Osteoblast (primary cell): Measurements from ENCODE around the gene IGSF11. TPM values are rescaled to one million over a fixed set of nuclear protein-coding genes. Genes with fewer than 3 reads are reported as not detected.
"Not testable (repeated sequence)": the region's sequence is repeated elsewhere in the genome, so short reads cannot be mapped to it uniquely, and the experiment has no call there.

Source experiments
- DNase-seq: peaks from one replicate; pipeline ENCODE4 v3.0.0; 2011; ENCODE audit warnings: low spot score, mixed read lengths; ENCODE audit not compliant: insufficient read length; ENCODE audit errors: missing footprints
- H2AFZ ChIP-seq: 2 replicates; pipeline ENCODE4 v1.6.0; 2011; ENCODE audit warnings: mild to moderate bottlenecking, low read length
- H3K27ac ChIP-seq: 2 replicates; pipeline ENCODE4 v1.5.1; 2011; ENCODE audit warnings: mild to moderate bottlenecking, low read depth, low read length, moderate library complexity
- H3K27me3 ChIP-seq: 2 replicates; pipeline ENCODE4 v1.6.0; 2012; ENCODE audit warnings: mild to moderate bottlenecking, control low read depth, inconsistent platforms, low read length, moderate library complexity; ENCODE audit not compliant: insufficient read depth
- H3K36me3 ChIP-seq: 2 replicates; pipeline ENCODE4 v1.5.1; 2011; ENCODE audit warnings: mild to moderate bottlenecking, low read length, control low read depth, moderate library complexity; ENCODE audit not compliant: insufficient read depth
- H3K4me1 ChIP-seq: 2 replicates; pipeline ENCODE4 v1.5.1; 2011; ENCODE audit warnings: mild to moderate bottlenecking, low read length, control low read depth, moderate library complexity; ENCODE audit not compliant: insufficient read depth
- H3K4me2 ChIP-seq: 2 replicates; pipeline ENCODE4 v1.6.0; 2011; ENCODE audit warnings: mild to moderate bottlenecking, low read length; ENCODE audit not compliant: insufficient read depth
- H3K4me3 ChIP-seq: fragments of 200-600 bp; sonication (generic); 3 replicates; pipeline ENCODE4 v1.5.1; 2012; ENCODE audit warnings: mild to moderate bottlenecking, low read length, inconsistent platforms; ENCODE audit not compliant: insufficient read depth
- H3K79me2 ChIP-seq: 2 replicates; pipeline ENCODE4 v1.6.0; 2012; ENCODE audit warnings: mild to moderate bottlenecking, low read length, control low read depth, inconsistent platforms; ENCODE audit not compliant: insufficient read depth
- H3K9me3 ChIP-seq: 2 replicates; pipeline ENCODE4 v1.5.1; 2011; ENCODE audit warnings: low read depth, low read length, control low read depth
- H4K20me1 ChIP-seq: 2 replicates; pipeline ENCODE4 v1.6.0; 2012; ENCODE audit warnings: mild to moderate bottlenecking, low read length, control low read depth; ENCODE audit not compliant: insufficient read depth
- total RNA-seq: library from RNA; depleted of rRNA; stranded (reverse); fragments of >200 nt; gene quantifications from 2 replicates; pipeline ENCODE4 v1.2.3, GENCODE V29; 2012
- TF ChIP-seq, protein P1 (sequence below): IDR thresholded peaks from 2 replicates; pipeline ENCODE4 v1.5.1; 2011; ENCODE audit warnings: mild to moderate bottlenecking, low read depth, low read length, moderate library complexity; ENCODE audit errors: extremely low read depth

The IGSF11 gene, protein sequence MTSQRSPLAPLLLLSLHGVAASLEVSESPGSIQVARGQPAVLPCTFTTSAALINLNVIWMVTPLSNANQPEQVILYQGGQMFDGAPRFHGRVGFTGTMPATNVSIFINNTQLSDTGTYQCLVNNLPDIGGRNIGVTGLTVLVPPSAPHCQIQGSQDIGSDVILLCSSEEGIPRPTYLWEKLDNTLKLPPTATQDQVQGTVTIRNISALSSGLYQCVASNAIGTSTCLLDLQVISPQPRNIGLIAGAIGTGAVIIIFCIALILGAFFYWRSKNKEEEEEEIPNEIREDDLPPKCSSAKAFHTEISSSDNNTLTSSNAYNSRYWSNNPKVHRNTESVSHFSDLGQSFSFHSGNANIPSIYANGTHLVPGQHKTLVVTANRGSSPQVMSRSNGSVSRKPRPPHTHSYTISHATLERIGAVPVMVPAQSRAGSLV
- under 0.01 and 0.36 TPM in 2 replicates for total RNA-seq

DNA sequence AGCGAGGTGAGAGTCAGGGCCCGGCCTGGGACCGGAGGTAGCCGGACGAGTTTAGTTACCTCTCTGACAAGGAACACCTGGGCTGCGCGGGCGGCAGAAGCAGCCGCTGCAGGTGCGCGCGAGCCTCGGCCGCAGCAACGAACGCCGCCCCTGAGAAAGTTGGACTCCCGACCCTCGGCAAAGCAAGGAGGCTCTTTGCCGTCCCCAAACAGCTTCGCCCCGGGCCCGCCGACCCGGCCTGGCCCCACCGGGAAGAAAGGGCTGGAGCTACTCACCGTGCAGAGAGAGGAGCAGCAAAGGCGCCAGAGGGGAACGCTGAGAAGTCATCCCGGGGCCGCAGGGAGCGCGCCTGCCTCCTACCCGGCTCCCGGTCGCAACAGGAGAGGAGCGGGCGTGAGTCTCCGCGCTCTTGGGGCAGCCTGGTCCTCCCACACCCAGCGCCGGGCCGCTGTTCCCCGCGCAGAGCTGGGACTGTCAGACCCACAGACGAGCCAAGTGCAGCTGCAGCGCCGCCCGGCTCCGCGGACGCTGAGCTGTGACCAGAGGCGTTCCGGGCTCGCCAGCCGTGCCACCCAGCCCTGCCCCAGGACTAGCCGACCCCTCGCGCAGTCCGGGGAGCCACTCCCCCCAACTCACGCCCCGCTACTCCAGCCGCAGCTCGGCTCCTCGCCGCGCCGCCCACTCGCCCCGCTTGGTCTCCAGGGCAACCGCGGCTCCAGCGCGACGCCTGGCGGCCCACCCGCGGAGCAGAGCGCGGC is at the start of gene IGSF11:
Gene IGSF11, minus strand, starts transcription at position 591 of the 758 bp plus-strand sequence. Its CDS starts 264 bp downstream, at position 327.
- no peaks in the 10 kb centered on the region for H3K36me3 ChIP-seq
- peak within 1 kb of the TSS; percentile 74 for H2AFZ ChIP-seq
- DNase-seq, result peak; percentile 90
- no peaks in the 10 kb centered on the region for H3K79me2 ChIP-seq
- H3K27me3 ChIP-seq, result peaks cover 33% of the 10 kb centered on the region
- H3K9me3 ChIP-seq, result no peaks in the 10 kb centered on the region
- H3K27ac ChIP-seq, result no peak within 1 kb of the TSS
- peak within 1 kb of the TSS; percentile 68 for H3K4me3 ChIP-seq
- H3K4me1 ChIP-seq, result no peaks in the 10 kb centered on the region
- H4K20me1 ChIP-seq, result no peaks in the 10 kb centered on the region
- H3K4me2 ChIP-seq, result peak within 1 kb of the TSS; percentile 85
- TF ChIP-seq, protein P1, sequence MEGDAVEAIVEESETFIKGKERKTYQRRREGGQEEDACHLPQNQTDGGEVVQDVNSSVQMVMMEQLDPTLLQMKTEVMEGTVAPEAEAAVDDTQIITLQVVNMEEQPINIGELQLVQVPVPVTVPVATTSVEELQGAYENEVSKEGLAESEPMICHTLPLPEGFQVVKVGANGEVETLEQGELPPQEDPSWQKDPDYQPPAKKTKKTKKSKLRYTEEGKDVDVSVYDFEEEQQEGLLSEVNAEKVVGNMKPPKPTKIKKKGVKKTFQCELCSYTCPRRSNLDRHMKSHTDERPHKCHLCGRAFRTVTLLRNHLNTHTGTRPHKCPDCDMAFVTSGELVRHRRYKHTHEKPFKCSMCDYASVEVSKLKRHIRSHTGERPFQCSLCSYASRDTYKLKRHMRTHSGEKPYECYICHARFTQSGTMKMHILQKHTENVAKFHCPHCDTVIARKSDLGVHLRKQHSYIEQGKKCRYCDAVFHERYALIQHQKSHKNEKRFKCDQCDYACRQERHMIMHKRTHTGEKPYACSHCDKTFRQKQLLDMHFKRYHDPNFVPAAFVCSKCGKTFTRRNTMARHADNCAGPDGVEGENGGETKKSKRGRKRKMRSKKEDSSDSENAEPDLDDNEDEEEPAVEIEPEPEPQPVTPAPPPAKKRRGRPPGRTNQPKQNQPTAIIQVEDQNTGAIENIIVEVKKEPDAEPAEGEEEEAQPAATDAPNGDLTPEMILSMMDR, result peak; percentile 20

DNA sequence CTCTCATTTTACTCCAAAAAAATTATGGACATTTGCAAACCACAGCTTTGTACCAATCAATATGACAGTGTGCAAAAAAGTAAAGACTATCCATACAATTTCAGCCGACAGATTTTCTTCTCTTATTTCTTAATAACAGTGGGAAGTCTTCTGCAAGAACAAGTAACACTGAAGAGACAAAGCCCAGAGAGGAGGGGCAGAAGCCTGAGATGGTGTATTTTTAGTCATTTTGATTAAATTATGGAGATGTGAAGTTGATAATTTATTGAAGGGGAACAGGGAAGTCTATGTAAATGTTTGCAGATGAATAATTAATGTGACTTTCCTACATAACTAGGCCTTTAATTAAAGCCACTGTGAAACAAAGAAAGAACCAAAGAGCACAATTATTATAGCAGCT is 45.7 kb upstream of the IGSF11 start:
- Histone ChIP-seq H2AFZ (no peak overlapping the region), H3K9me3 (no peaks in the 10 kb centered on the region), H3K27ac (no peak overlapping the region), H3K4me2 (no peak overlapping the region), H4K20me1 (no peaks in the 10 kb centered on the region), H3K79me2 (no peaks in the 10 kb centered on the region), H3K36me3 (no peaks in the 10 kb centered on the region), H3K27me3 (no peaks in the 10 kb centered on the region), H3K4me3 (no peak overlapping the region), H3K4me1 (no peaks in the 10 kb centered on the region)
- TF ChIP-seq, protein P1, result no peak
- DNase-seq, result no peak

DNA sequence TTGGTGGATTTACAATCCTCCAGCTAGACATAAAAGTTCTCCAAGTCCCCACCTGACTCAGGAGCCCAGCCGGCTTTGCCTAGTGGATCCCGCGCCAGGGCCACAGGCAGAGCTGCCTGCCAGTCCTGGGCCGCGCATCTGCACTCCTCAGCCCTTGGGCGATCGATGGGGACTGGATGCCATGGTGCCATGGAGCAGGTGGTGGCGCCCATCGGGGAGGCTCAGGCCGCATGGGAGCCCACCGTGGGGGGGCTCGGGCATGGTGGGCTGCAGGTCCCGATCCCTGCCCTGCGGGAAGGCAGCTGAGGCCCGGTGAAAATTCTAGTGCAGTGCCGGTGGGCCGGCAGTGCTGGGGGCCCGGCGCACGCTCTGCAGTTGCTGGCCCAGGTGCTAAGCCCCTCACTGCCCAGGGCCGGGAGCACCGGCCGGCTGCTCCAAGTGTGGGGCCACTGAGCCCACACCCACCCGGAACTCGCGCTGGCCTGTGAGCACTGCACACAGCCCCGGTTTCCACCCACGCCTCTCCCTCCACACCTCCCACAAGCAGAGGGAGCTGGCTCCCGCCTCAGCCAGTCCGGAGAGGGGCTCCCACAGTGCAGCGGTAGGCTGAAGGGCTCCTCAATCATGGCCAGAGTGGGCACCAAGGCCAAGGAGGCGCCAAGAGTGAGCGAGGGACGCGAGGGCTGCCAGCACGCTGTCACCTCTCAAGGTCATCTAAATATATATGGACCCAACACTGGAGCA is 38.8 kb upstream of the IGSF11 start:
- TF ChIP-seq, protein P1, result no peak
- H3K79me2 ChIP-seq, result no peaks in the 10 kb centered on the region
- H3K4me2 ChIP-seq, result no peak overlapping the region
- H3K4me3 ChIP-seq, result no peak overlapping the region
- H4K20me1 ChIP-seq, result no peaks in the 10 kb centered on the region
- H2AFZ ChIP-seq, result no peak overlapping the region
- no peaks in the 10 kb centered on the region for H3K27me3 ChIP-seq
- no peaks in the 10 kb centered on the region for H3K36me3 ChIP-seq
- no peak overlapping the region for H3K27ac ChIP-seq
- no peak for DNase-seq
- H3K9me3 ChIP-seq, result no peaks in the 10 kb centered on the region
- H3K4me1 ChIP-seq, result no peaks in the 10 kb centered on the region

DNA sequence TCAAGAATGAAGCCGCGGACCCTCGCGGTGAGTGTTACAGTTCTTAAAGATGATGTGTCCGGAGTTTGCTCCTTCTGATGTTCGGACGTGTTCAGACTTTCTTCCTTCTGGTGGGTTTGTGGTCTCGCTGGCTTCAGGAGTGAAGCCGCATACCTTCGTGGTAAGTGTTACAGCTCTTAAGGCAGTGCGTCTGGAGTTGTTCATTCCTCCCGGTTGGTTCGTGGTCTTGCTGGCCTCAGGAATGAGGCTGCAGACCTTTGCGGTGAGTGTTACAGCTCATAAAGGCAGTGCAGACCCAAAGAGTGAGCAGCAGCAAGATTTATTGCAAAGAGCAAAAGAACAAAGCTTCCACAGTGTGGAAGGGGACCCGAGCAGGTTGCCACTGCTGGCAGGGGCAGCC is 37.8 kb upstream of the IGSF11 start:
- not testable (repeated sequence) for DNase-seq, H3K36me3 ChIP-seq, H3K9me3 ChIP-seq, H4K20me1 ChIP-seq, H3K79me2 ChIP-seq, H3K4me2 ChIP-seq, H3K4me3 ChIP-seq, H2AFZ ChIP-seq, H3K4me1 ChIP-seq, H3K27me3 ChIP-seq, H3K27ac ChIP-seq
